Fibroblast of skin of left quadriceps (primary cell): ENCODE results near the gene TTC17.
A peak's percentile ranks its signal among the peaks of the same experiment; 100 is the strongest.
"Not testable (repeated sequence)": the region's sequence is repeated elsewhere in the genome, so short reads cannot be mapped to it uniquely, and the experiment has no call there.

Experiments used
- DNase-seq, 2 experiments: peaks; one replicate each; pipeline ENCODE4 v3.0.0-alpha.2; 2013; ENCODE audit warnings: low read depth in 2 of 2

Gene TTC17, protein sequence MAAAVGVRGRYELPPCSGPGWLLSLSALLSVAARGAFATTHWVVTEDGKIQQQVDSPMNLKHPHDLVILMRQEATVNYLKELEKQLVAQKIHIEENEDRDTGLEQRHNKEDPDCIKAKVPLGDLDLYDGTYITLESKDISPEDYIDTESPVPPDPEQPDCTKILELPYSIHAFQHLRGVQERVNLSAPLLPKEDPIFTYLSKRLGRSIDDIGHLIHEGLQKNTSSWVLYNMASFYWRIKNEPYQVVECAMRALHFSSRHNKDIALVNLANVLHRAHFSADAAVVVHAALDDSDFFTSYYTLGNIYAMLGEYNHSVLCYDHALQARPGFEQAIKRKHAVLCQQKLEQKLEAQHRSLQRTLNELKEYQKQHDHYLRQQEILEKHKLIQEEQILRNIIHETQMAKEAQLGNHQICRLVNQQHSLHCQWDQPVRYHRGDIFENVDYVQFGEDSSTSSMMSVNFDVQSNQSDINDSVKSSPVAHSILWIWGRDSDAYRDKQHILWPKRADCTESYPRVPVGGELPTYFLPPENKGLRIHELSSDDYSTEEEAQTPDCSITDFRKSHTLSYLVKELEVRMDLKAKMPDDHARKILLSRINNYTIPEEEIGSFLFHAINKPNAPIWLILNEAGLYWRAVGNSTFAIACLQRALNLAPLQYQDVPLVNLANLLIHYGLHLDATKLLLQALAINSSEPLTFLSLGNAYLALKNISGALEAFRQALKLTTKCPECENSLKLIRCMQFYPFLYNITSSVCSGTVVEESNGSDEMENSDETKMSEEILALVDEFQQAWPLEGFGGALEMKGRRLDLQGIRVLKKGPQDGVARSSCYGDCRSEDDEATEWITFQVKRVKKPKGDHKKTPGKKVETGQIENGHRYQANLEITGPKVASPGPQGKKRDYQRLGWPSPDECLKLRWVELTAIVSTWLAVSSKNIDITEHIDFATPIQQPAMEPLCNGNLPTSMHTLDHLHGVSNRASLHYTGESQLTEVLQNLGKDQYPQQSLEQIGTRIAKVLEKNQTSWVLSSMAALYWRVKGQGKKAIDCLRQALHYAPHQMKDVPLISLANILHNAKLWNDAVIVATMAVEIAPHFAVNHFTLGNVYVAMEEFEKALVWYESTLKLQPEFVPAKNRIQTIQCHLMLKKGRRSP

DNA sequence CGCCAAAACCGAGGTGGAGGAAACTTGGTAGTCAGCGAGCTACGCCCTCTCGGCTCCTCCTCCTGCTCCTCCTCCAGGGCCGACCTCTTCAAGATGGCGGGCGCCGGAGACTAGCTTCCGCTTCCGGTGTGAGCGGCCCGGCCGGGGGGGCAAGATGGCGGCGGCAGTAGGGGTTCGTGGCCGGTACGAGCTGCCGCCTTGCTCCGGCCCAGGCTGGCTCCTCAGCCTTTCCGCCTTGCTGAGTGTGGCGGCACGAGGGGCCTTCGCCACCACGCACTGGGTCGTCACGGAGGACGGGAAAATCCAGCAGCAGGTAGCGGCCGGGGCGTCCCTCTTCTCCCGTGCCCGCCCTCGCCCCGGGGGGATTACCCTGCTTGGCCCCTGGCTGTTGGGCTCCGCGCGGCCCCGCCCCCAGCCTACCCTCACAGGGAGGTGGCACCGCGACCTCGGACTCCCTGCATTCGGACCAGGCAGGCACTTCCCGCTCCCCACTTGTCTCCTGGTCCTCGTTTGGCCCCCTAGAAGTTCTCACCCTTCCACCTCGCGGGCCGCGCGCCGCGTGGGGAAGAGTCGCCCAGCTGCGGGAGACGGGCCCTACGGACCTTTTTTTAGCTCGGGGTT is at the start of gene TTC17:
Gene TTC17 (plus strand): TSS at position 120 of the 621 bp plus-strand sequence. CDS start 35 bp downstream, at position 155.
- DNase-seq, result peak; percentile 72 to 73

DNA sequence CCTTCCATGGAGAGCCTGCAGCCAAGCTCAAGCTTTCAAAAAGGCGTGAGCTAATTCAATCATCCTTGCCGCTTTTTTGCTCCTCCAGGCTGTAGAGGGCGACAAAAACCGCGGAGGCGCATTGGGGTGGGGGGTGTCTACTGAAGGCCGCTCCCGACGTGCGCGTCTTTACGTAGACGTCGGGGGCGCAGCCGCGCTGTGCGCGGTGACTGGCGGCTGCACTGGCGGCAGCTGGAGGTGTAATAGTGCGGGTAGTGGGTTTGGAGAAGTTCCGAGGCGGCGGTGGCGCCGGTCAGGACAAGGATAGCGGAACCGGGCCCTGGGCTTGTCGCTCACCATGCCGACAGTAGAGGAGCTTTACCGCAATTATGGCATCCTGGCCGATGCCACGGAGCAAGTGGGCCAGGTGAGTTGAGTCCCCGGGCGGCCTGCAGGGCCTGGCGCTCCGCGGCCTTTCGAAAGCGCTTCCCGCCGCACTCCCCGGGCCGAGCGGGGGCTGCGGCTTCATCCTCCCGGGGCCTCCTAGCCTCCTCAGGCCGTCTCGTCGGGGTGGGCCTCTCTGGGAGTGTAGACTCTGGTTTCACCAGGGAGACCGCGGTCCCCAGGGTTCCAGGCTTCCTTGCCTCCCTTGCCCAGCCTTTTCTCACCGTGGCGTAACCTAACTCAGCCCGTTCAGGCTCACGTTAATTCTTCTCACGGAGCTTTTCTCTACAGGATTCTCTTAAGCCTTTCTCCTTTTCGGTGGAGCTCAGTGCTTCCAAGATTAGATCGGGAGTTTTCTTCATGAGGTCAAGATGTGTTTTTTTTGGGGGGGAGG is 46.7 kb upstream of the TTC17 start, which contains the start of gene API5:
Gene API5 (plus strand): TSS at position 206 of the 817 bp plus-strand sequence. CDS start 132 bp downstream, at position 338.
- DNase-seq, result peak; percentile 79 to 84

DNA sequence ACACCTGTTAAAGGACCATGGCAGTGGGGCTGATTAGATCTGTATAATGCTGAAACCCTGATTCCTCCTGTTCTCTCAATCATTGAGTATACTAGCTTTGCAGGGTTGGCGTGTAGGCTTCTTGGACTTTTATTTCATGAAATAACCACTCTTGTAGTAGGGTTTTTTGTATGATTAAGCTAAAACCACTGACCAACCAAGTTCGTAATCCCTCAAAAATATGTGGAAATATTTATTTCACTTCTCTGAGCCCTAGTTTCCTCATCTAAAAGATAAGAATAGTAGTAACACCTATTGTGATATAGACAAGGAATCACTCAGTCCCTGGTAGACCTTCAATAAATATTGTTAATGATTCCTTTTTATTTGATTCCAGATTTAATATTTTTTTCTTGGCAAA is 42.8 kb upstream of the TTC17 start:
- DNase-seq, result no peak

DNA sequence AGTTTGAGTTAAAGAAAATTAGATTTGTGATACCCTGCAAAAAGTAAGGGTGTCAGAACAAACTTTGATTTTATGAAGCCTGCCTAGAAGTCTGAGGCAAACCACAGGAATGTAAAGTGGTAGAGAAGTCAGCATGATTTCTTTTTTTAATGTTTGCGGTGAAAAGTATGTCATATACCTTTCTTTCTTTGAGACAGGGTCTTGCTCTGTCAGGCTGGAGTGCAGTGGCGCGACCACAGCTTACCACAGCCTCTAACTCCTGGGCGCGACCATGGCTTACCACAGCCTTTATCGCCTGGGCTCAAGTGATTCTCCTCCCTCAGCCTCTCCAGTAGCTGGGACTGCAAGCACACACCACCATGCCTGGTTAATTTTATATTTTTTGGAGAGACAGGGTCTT is 42.3 kb upstream of the TTC17 start:
- no peak for DNase-seq

DNA sequence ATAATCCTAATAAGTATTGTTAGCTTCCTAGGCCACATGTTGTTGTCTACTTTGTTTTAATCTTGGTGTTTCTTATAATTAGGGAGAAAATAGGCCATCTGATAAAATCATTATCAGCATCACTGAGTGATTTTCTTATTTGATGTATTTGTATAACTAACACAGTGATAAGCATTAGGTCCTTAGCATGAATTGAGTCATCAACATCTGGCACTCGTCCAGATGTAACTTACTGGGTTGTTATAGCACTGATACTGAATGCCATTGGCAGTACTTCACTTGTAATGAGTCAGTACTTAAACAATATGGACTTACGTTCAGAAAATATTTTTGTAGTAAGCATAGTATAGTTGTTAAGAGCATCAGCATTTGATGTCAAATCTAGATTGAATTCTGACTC is 30.7 kb upstream of the TTC17 start:
- DNase-seq, result peak; percentile 81

DNA sequence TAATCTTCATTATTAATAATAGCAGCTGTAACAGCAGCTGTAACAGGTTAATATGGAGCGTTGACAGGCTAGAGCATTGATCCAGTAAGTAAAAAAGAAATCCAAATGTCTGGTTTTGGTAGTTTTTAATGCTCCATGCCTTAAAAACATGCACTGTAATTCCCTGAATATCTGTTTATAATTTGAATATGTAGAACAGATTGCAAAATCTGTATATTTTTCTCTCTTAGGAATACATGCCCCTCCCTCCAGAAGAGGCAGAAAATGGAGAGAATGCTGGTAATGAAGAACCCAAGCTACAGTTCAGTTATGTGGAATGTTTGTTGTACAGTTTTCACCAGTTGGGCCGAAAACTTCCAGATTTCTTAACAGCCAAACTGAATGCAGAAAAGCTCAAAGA is 30.2 kb upstream of the TTC17 start:
- no peak for DNase-seq

DNA sequence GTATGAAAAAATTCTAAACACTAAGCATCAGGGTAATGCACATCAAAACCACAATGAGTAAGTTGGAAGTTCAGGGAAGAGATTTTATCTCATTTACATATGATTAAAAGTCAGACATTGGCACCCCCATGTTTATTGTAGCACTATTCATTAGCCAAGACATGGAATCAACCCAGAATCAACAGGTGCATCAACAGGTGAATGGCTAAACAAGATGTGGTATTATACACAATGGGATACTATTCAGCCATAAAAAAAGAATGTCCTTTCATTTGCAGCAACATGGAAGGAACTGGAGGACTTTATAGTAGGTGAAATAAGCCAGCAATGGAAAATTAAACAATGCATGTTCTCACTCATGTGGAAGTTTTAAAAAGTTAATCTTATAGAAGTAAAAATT is 17.6 kb upstream of the TTC17 start:
- DNase-seq, result no peak

DNA sequence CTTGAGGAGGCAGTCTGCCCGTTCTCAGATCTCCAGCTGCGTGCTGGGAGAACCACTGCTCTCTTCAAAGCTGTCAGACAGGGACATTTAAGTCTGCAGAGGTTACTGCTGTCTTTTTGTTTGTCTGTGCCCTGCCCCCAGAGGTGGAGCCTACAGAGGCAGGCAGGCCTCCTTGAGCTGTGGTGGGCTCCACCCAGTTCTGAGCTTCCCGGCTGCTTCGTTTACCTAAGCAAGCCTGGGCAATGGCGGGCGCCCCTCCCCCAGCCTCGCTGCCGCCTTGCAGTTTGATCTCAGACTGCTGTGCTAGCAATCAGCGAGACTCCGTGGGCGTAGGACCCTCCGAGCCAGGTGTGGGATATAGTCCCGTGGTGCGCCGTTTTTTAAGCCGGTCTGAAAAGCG is 7.3 kb upstream of the TTC17 start:
- not testable (repeated sequence) for DNase-seq

DNA sequence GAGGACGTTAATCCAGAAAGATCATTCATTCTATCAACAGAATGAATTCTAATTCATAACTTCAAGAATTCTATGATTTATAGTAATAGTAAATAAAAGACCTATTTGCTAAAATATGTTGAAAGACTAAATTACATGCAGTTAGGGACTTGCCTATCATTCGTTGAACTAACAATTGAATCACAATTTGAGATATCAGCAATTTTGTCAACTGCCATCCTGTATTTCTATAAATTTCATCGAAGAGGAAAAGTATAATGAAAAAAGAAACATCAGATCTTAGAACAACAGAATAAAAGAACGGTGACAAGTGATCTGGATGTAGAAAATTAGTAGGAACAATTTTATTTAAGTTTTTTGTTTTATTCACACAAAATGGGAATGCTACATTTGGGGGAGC is 4.4 kb upstream of the TTC17 start:
- no peak for DNase-seq

DNA sequence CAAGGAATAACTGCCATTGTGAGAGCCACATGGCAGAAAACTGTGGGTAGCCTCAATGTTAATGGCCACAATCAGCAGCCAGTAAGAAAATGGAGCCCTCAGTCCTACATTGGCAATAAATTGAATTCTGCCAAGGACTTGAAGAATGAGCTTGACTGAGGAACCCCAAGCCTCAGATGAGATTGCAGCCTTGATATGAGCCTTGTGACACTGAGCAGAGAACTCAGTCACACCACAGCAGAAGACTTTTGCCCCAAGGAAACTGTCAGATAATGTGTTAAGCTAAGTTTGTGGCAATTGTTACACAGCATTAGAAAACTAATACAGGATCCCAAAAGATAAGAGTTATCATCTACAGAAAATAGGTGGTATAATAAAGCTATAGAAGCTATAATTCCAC is 2.4 kb upstream of the TTC17 start:
- no peak for DNase-seq

DNA sequence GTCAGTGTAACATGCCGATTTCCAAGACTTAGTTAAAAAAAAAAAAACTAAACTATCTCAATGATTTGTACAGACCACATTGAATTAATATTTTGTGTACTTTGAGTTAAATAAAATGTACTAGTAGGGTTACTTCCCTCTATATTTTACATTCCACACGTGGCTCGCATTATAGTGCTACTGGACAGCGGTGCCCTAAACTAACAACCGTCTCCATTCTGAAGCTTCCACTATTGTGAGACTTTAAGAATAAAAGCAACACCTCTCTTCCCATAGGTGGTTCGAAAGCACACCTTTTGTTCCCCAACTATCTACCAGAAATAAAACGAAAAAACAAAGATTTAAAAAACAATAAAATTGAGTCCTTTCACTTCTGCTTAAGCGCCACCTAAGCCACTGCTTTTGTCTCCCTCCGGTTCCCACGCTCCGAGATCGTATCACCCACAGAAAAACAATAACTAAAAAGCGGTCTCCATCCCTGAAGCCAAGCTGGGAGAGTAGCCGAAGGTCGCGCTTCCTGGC is 380 bp upstream of the TTC17 start:
- DNase-seq, result no peak

DNA sequence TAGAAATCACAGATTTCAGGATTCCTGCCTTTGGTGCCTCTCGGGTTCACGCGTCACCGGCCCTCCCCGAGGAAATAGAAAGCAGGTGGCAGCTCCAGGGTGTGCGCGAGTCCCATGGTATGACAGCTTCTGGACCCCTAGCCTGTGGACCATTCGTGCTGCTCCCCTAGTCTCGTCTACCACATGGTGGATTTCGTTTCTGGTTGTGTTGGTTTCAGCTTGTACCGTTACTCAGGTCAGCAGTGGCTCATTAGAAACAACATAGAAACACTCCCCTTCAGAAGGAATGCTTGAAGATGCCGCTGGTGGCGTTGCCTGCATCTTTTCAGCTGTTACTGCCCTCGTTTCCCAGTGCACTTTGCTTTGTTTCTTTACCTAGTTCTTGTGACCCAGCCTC is 700 bp downstream of the TTC17 start:
- DNase-seq, result no peak

DNA sequence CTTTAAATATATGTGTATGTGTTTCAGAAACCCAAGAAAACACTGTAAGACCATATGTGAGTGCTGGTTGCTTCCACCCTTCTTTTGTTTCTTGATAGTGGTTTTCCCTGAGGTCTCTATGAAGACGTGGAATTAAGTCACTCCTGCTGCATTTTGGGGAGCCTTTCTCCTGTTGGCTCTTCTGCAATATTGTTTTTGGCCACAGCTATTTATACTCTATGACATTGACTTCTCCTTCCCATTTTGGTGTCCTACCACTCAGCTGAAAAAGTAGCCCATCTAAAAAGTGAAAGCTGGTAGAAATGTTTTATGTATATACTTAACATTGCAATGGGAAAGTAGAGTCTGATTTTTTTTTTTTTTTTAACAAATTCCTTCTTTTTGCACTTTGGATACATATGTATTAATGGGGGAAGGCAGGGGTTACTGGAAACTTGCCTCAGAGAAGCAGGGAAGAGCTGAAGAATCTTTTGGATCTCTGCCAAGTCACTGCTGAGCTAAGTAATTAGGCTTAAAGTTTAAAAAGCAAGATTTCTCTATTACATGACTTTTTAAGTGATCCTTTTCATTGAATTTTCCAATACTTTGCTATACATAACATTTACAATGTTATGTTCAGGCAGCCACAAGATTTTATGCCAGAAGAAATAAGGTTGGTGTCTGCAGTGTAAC is 1.8 kb downstream of the TTC17 start:
- DNase-seq, result no peak

DNA sequence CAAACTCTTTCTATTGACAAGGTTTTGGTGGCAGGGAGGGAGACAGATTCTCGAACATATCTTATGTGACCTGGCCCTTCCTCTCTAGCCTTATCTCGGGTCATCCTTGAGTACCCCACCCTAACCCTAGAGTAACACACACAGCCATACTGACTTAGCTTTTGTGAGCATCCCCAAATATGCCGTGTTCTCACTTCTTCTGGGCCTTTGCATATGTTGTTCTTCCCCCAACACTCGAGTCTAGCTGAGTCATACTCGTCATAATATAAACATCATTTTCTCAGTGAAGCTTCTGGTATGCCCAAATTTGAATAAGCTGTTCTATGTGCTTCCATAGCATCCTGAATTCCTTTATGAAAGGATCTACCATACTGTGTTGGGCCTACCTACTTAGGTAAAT is 8.0 kb downstream of the TTC17 start:
- DNase-seq, result peak in 1 of 2 experiments; percentile 7

DNA sequence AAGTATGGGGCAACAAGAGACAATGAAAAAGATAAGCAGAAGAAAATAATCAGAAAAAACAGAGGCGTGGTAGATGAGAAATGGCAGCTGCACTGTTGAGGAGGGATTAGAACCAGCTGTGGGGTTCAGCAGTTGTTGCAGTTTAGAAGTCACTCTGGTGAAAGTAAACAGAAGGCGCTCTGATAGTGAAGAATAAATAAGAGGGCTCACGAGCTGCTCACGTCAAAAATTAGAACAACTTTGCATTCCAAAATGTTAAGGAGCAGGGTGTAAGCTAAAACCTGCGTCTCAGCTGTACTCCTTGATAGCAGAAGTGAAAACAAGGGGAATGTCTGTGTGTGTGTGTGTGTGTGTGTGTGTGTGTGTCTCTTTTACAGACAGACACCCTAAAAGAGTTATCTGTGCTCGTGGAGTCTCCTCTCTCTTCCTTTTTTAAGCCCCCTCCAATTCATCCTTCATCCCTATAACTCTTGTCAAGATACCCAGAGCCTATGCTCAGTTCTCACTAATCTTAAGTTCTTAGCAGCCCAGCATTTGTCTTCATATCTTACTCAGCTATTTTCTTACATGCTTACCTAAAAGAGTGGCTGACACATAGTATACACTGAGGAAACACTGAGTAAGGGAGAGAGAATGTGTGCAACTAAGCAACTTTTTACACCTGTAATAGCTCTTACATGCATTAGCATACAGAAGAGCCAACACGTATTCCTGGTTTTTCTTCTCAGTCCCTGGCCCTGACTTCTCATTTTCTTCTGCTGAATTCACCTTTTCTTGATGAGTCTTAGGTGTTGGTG is 8.9 kb downstream of the TTC17 start:
- DNase-seq, result no peak

DNA sequence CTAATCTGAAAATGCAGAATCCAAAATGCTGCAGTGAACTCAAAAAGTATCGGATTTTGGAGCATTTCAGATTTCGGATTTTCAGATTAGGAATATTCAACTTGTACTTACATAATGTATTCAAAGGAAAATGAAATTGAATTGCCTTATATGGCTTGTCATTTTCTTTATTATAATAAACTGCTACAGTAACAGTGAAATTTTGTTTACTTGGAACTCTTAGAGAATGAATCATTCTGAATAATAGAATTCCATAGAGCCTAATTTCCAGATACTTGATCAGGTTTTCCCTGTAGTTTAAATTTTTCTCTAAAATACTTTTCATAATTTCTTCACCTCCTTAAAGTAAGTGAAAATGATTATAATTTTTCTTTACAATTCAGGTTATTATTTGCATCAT is 17.3 kb downstream of the TTC17 start:
- no peak for DNase-seq

DNA sequence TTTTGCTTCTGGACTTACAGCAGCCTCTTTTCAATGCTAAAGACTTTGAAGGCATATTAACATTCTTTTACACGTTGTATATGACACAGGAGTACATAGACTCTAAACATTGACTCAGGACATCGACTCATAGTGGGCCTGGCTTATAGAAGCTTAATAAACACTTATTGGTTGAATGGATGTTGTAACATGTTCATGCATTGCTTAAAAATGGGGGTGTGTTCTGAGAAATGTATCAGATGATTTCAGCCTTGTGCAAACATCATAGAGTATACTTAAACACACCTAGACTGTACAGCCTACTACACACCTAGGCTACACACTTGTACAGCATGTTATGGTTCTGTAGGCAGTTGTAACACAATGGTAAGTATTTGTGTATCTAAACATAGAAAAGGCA is 17.9 kb downstream of the TTC17 start:
- peak; percentile 54 to 64 for DNase-seq

DNA sequence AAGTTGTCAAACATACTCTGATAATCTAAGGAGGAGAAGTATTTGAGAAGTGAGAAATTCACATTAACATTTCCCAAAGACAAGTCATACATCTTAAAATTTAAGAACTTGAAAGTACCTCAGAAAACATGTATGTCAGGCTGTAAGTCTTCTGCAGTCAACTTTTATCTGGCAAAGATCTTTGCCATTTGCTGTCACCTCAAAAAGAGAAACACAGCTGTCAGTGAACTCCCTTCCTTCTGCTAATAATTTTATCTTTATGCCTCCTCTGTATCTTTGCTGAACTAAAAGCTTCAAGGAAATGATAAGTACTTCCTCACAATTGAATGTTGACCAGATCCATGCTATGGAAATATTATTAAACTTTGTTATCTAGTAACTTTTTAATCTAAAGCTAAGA is 18.7 kb downstream of the TTC17 start:
- no peak for DNase-seq

DNA sequence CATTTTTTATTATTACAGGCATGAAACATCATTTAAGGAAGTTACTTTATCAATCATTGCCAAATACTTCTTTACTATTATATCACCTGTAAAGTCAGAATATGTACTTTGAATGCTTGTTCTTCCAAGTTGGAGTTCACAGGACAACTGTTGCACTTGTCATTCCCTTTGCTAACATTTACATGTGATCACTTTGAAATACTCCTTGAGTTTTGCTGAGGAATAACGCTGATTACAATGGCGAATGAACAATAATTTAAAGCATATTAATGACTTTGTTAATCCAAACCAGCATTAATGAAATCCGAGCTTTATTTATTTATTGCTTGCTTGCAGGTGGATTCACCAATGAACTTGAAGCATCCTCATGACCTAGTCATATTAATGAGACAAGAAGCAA is 20.2 kb downstream of the TTC17 start:
- DNase-seq, result no peak
